Loucy (cell line): ENCODE measurements around the gene ENOX1.

Experiments used
- H2AFZ ChIP-seq: fragments of 200-600 bp; sonication (generic); 2 replicates; pipeline ENCODE4 v1.6.0; 2016; ENCODE audit warnings: antibody characterized with exemption, mild to moderate bottlenecking, low read length, moderate library complexity
- H3F3A ChIP-seq: fragments of 200-600 bp; 2 replicates; pipeline ENCODE4 v1.6.0; 2016; ENCODE audit warnings: antibody characterized with exemption, low read depth, mild to moderate bottlenecking
- H3K27me3 ChIP-seq: fragments of 200-600 bp; sonication (generic); 2 replicates; pipeline ENCODE4 v1.6.1; 2014; ENCODE audit warnings: low read length, mild to moderate bottlenecking; ENCODE audit not compliant: insufficient read depth, poor library complexity, severe bottlenecking
- H3K36me3 ChIP-seq: fragments of 200-600 bp; sonication (generic); 2 replicates; pipeline ENCODE4 v1.6.1; 2016; ENCODE audit warnings: low read length; ENCODE audit not compliant: insufficient read depth
- H3K4me1 ChIP-seq: fragments of 200-600 bp; sonication (generic); 2 replicates; pipeline ENCODE4 v1.5.1; 2014; ENCODE audit warnings: low read length, mild to moderate bottlenecking; ENCODE audit not compliant: insufficient read depth, poor library complexity, severe bottlenecking
- H3K4me2 ChIP-seq: fragments of 200-600 bp; sonication (generic); 2 replicates; pipeline ENCODE4 v1.6.0; 2014; ENCODE audit warnings: antibody characterized with exemption, low read length, low read depth, mild to moderate bottlenecking; ENCODE audit not compliant: poor library complexity, severe bottlenecking
- H3K4me3 ChIP-seq: fragments of 200-600 bp; sonication (generic); 2 replicates; pipeline ENCODE4 v1.5.1; 2014; ENCODE audit warnings: low read length, mild to moderate bottlenecking, mixed read lengths; ENCODE audit not compliant: poor library complexity, severe bottlenecking
- H3K79me2 ChIP-seq: fragments of 200-600 bp; sonication (generic); 2 replicates; pipeline ENCODE4 v1.6.1; 2014; ENCODE audit warnings: low read length; ENCODE audit not compliant: insufficient read depth
- H3K9ac ChIP-seq: fragments of 200-600 bp; sonication (generic); 2 replicates; pipeline ENCODE4 v1.6.0; 2014; ENCODE audit warnings: mild to moderate bottlenecking, low read depth, low read length, moderate library complexity; ENCODE audit not compliant: poor library complexity, severe bottlenecking
- H3K9me2 ChIP-seq: fragments of 200-600 bp; sonication (generic); replicated peaks from 2 replicates; pipeline ENCODE4 v1.6.1; 2016; ENCODE audit warnings: low read depth, low read length, mixed read lengths
- H3K9me3 ChIP-seq: fragments of 200-600 bp; sonication (generic); 2 replicates; pipeline ENCODE4 v1.6.1; 2014; ENCODE audit warnings: mild to moderate bottlenecking, antibody characterized with exemption, low read length, low read depth; ENCODE audit not compliant: insufficient read depth
- H4K20me1 ChIP-seq: fragments of 200-600 bp; sonication (generic); 2 replicates; pipeline ENCODE4 v1.6.0; 2014; ENCODE audit warnings: antibody characterized with exemption, low read length, mild to moderate bottlenecking; ENCODE audit not compliant: insufficient read depth, poor library complexity, severe bottlenecking
- CTCF ChIP-seq: fragments of 200-600 bp; sonication (generic); conservative IDR thresholded peaks from 2 replicates; pipeline ENCODE4 v1.5.1; 2014; ENCODE audit warnings: mild to moderate bottlenecking, antibody characterized with exemption, low read length
- EZH2phosphoT487 ChIP-seq: fragments of 200-600 bp; IDR thresholded peaks from 2 replicates; pipeline ENCODE4 v1.6.1; 2018; ENCODE audit warnings: antibody characterized with exemption, mild to moderate bottlenecking, moderate library complexity, borderline replicate concordance

Gene ENOX1

DNA sequence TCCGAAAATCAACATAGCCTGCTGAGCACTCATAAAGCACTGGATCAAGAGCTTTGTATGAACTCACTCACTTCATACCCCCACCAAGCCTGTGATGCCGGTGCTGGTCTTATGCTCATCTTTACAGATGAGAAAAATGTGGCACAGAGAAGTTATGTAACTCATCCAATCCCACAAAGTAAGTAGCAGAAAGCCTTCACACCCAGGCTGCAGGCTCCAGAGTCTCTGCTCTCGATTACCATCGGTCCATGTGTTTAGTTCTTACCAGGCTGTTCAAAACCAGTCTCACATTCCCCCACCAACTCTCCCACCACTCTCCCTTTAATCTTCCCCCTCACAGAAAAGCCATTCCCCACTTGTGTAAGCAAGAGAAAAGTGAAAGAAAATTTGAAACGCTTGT, 487.4 kb downstream of the ENOX1 start:
- Histone ChIP-seq H3K4me2 (no peak overlapping the region), H3K4me3 (no peak overlapping the region), H3K9me3 (no peaks in the 10 kb centered on the region), H3K4me1 (peaks cover 20% of the 10 kb centered on the region), H3K27me3 (no peaks in the 10 kb centered on the region), H3F3A (no peaks in the 10 kb centered on the region), H3K9ac (no peak overlapping the region), H2AFZ (no peak overlapping the region), H3K79me2 (no peaks in the 10 kb centered on the region), H4K20me1 (no peaks in the 10 kb centered on the region), H3K36me3 (no peaks in the 10 kb centered on the region), H3K9me2 (no peaks in the 10 kb centered on the region)
- TF ChIP-seq CTCF (no peak), EZH2phosphoT487 (no peak)

- no peaks in the 10 kb centered on the region for H3K27me3 ChIP-seq
- no peaks in the 10 kb centered on the region for H3K9me2 ChIP-seq
- no peaks in the 10 kb centered on the region for H3F3A ChIP-seq
- H3K9ac ChIP-seq: no peak overlapping the region
- H3K4me1 ChIP-seq: peaks cover 18% of the 10 kb centered on the region
- H4K20me1 ChIP-seq: no peaks in the 10 kb centered on the region
- no peak overlapping the region for H3K4me2 ChIP-seq
- no peaks in the 10 kb centered on the region for H3K79me2 ChIP-seq
- H3K36me3 ChIP-seq: no peaks in the 10 kb centered on the region
- H3K9me3 ChIP-seq: no peaks in the 10 kb centered on the region
- TF ChIP-seq CTCF (no peak), EZH2phosphoT487 (no peak)
- H2AFZ ChIP-seq: no peak overlapping the region
- no peak overlapping the region for H3K4me3 ChIP-seq
Measured at GRCh38 chr13:43298816-43299215, 488.0 kb downstream of the ENOX1 start.

- TF ChIP-seq CTCF: no peak
- no peak for TF ChIP-seq EZH2phosphoT487
- H4K20me1 ChIP-seq: no peaks in the 10 kb centered on the region
Measured at GRCh38 chr13:43297967-43298678, 488.6 kb downstream of the ENOX1 start.

More at GRCh38 chr13:43297967-43298678, 488.6 kb downstream of the ENOX1 start:
- H3K9ac ChIP-seq: no peak overlapping the region
- no peaks in the 10 kb centered on the region for H3K79me2 ChIP-seq
- peaks cover 11% of the 10 kb centered on the region for H3K4me1 ChIP-seq
- no peaks in the 10 kb centered on the region for H3F3A ChIP-seq
- H3K4me2 ChIP-seq: no peak overlapping the region
- no peak overlapping the region for H3K4me3 ChIP-seq
- no peaks in the 10 kb centered on the region for H3K27me3 ChIP-seq
- no peak overlapping the region for H2AFZ ChIP-seq
- H3K36me3 ChIP-seq: no peaks in the 10 kb centered on the region
- no peaks in the 10 kb centered on the region for H3K9me2 ChIP-seq
- H3K9me3 ChIP-seq: no peaks in the 10 kb centered on the region
